Astrocyte of the cerebellum (primary cell): ENCODE measurements around the gene SLC30A7.

ENCODE experiments used
- DNase-seq: peaks from one replicate; pipeline ENCODE4 v3.0.0-alpha.2; 2011; ENCODE audit warnings: low read depth
- H3K4me3 ChIP-seq: 2 replicates; pipeline ENCODE4 v1.5.1; 2011; ENCODE audit warnings: mild to moderate bottlenecking, low read depth, low read length, moderate library complexity
- in situ Hi-C: cut with HindIII; loops from 2 replicates; pipeline ENCODE4 v1.10.0; 2017; ENCODE audit warnings: low sequenced_read_pairs
- TF ChIP-seq, protein P1 (sequence below): IDR thresholded peaks from 2 replicates; pipeline ENCODE4 v1.5.1; 2012; ENCODE audit warnings: low read length, low read depth, moderate library complexity, mild to moderate bottlenecking; ENCODE audit errors: missing control alignments

The SLC30A7 gene

DNA sequence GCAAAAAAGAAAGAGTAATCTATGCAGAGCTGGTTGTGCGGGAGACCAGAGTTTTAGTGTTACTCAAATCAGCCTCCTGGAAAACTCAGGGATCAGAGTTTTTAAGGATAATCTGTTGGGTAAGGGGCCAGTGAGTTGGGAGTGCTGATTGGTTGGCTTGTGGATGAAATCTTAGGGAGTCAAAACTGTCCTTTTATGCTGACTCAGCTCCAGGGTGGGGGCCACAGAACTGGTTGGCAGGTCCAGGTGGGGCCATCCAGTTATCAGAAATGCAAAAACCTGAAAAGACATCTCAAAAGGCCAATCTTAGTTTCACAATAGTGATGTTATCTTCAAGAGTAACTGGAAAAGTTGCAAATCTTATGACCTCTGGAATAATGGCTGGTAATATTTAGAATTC lies 4.5 kb upstream of the SLC30A7 start:
- no peak for DNase-seq
- TF ChIP-seq, protein P1, sequence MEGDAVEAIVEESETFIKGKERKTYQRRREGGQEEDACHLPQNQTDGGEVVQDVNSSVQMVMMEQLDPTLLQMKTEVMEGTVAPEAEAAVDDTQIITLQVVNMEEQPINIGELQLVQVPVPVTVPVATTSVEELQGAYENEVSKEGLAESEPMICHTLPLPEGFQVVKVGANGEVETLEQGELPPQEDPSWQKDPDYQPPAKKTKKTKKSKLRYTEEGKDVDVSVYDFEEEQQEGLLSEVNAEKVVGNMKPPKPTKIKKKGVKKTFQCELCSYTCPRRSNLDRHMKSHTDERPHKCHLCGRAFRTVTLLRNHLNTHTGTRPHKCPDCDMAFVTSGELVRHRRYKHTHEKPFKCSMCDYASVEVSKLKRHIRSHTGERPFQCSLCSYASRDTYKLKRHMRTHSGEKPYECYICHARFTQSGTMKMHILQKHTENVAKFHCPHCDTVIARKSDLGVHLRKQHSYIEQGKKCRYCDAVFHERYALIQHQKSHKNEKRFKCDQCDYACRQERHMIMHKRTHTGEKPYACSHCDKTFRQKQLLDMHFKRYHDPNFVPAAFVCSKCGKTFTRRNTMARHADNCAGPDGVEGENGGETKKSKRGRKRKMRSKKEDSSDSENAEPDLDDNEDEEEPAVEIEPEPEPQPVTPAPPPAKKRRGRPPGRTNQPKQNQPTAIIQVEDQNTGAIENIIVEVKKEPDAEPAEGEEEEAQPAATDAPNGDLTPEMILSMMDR = no peak
- in situ Hi-C loops = no loop called here
- no peak overlapping the region for H3K4me3 ChIP-seq

- DNase-seq = no peak
- H3K4me3 ChIP-seq = no peak overlapping the region
- in situ Hi-C loops = no loop called here
- TF ChIP-seq, protein P1 = no peak
Measured at GRCh38 chr1:100892554-100892953, 3.3 kb upstream of the SLC30A7 start.

DNA sequence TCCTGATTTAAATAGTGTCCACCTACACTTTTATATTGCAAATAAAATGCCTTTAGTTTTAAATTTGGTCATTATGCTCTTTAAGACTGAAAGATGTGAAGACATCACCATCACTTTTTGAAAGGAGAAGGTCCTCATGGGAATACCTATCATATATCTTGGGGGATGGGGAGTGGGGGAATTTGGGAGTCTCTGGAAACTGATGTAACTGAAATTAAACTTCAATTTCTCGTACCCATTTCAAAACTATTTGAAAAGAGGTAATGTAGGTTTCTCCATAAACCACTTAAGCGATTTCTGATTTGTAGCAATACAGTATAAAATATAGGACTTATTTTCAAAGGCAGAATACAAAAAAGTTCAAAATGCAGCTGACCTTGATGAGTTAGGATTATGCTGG lies 2.2 kb upstream of the SLC30A7 start:
- no peak for DNase-seq
- TF ChIP-seq, protein P1 = no peak
- in situ Hi-C loops = no loop called here
- H3K4me3 ChIP-seq = peak overlapping the region; percentile 87

GRCh38 chr1:100894603-100895539 lies 1.0 kb upstream of the SLC30A7 start, which contains the start of gene EXTL2:
Gene EXTL2 (minus strand): TSS chr1:100894842. CDS start chr1:100888757, 6,085 bp downstream.
- in situ Hi-C loops = no loop called here
- TF ChIP-seq, protein P1 = no peak
- H3K4me3 ChIP-seq = peak within 1 kb of the TSS; percentile 87
- DNase-seq = peak; percentile 41

GRCh38 chr1:100896481-100896982 lies 642 bp downstream of the SLC30A7 start:
- H3K4me3 ChIP-seq = peak overlapping the region; percentile 87
- in situ Hi-C loops = no loop called here
- TF ChIP-seq, protein P1 = no peak
- DNase-seq = peak; percentile 18

- TF ChIP-seq, protein P1 = no peak
- in situ Hi-C loops = no loop called here
- no peak overlapping the region for H3K4me3 ChIP-seq
- DNase-seq = no peak
Measured at GRCh38 chr1:100902365-100902764, 6.5 kb downstream of the SLC30A7 start.
